GM19438 (cell line): Measurements from ENCODE around the gene DACT1.

Experiments
- ATAC-seq: cut with Tn5 transposase; IDR thresholded peaks from one replicate; pipeline ENCODE4 v1.9.1; 2021; ENCODE audit warnings: low read depth; ENCODE audit not compliant: unreplicated experiment

DACT1 gene

DNA sequence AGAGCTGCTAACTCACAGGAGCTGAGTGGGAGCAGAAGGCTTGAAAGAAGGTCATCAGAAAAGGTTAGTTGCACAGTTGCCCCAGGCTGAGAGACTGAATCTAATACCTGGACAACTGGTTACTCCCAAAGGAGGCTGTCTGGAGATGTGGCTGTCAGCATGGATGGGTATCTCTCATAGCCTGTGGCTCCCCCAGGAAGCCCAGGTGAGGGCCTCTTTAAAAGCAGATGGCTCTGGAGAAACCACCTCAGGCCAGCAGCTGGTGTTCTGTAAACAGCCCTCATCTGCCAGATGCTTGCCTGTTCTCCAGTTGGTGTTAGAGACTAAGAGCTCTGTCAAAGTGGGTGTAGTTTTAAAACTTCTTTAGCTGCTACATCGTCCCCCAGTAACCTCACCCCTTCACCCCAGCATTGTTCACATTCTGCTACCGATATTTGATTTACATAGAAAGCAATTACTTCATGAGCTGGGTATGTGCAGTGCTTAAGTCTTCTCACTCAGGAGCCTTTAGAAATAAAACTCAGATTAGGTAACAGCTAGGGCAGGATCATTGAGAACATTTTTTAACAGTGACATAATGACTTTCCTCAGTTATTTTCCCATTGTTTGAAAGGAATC lies 25.8 kb downstream of the DACT1 start:
- ATAC-seq = no peak

DNA sequence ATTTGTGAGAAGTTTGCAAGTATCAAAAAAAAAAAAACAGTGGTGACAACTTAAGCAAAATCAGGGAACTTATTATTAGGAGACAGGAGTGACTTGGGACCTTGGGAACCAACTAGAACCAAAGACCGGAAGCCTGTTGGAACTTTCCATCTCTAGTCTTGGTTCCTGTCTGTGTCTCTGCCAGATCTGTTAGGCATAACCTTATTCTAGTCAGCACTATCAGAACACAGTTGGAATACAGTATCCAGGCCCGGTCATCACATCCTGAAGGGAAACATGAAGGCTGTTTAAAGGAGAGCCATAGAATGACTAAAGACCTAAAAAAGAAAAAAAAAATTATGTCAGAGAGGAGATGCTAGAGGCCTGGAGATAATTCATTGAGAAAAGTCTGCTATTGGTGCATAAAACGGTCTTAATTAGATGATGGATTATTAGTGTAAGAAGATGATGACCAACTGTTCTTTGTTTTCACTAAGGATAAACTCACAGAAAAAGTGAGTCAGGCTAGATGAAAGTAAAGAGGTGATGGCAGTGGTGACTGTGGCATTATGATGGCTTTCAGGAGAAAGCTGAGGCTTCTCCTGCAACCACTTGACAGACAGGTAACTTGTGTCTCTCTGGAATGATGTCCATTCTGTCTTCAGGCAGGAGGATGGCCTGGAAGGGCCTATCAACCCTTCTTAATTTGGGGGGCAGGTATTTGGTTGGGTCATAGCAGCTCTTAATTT lies 28.2 kb downstream of the DACT1 start:
- no peak for ATAC-seq

DNA sequence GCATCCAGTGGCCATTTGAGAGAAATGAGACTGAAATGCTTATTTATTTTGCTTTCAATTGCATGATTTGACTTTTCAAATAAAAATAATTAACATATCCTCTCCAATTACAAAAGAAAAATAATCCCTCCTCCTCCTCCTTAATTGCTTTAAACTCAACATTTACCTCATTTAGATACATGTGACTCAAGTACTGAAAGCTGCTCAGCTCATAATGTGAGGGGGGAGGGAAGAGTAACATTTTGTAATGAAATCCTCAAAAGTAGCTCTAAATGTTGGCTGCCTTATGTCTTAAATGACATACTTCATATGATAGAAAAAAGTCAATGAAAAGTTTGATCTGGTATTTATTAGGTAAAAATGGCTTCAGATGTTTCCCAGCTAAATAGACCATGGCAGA lies 29.0 kb downstream of the DACT1 start:
- ATAC-seq = no peak

DNA sequence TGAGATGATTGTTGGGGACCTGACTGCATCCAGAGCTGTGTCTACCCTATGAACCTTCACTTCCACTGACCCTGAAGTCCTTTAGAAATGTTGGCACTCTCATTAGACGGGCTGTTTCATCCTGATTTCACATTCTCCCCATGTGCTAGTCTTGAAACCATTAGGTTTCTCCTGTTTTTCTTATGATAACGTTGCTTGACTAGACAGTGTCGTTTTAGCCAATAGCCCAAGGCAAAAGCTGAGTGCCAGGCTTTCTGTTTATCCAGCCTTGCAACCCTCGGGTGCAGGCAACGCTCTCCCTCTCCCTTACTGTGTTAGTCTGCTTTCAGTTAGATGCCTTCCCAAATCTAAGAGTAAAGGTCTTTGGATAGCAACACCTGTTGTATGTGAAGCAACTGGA lies 30.1 kb downstream of the DACT1 start:
- no peak for ATAC-seq

DNA sequence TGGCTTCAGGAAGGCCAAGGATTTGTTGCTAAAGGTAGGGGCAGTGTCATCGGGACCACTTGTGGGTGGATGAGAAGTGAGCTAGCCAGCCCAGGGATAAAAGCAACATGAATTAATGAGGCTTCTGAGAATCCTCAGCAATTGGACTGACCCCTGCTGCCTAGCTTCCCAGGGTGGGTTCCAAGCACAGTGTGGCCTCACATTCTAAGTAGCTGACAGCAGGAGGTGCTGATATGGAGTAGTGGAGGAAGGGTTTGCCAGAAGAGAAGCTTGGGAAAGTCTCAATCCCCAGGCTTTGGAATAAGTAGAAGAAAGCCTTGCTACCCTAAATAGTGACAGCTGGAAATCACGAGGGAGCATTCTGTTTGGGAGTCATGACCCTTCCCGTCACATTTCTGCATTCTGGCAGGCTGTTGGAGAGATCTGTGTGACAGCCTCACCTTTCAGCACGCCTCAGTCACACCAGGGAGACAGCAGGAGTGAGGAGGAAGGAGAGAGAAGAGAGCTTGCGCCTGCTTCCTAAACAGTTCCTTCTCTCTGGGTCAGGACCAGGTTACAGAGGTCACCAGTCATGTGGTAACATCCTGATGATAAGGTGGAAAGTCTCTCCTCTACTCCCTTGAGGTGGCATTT lies 31.2 kb downstream of the DACT1 start:
- ATAC-seq = no peak

- no peak for ATAC-seq
These were observed 31.9 kb downstream of the DACT1 start for GRCh38 chr14:58669556-58670200.

DNA sequence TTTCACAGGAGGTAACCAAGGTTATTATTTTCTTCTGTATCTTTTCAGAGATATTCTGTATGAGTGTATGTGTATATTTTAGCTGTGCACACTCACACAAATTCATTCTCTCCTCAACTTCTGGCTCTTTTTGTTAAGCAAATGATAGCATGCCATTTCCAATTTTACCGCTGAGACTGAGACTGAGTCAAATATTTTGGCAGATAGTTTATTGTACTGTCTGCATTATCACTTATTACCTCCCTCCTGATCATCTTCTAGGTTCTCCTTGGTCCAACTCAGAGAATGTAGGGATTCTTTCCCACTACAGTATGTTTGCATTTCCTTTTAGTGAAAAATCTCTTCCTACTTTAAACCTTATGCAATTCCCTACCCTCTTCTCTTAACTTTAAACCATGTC lies 33.3 kb downstream of the DACT1 start:
- no peak for ATAC-seq

DNA sequence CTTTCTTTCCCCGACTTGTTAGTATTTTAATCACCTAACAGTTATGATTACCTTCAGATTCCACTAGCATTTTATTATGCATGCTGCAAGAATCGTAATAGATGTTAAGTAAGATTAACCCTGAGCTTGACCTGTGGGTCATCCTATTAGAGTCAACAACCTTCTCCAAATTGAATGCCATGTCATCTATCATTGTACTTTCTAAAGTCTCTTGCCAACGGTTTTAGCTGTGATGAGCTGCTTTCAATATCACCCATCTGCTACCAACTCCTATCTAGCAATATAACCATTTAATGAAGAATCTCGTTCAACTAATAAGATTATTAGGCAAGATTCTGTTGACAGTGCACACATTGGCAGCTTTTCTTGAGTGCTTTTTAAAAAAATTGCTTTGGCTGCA lies 33.7 kb downstream of the DACT1 start:
- ATAC-seq = no peak

- no peak for ATAC-seq
These were observed 36.0 kb downstream of the DACT1 start for GRCh38 chr14:58673722-58674121.

DNA sequence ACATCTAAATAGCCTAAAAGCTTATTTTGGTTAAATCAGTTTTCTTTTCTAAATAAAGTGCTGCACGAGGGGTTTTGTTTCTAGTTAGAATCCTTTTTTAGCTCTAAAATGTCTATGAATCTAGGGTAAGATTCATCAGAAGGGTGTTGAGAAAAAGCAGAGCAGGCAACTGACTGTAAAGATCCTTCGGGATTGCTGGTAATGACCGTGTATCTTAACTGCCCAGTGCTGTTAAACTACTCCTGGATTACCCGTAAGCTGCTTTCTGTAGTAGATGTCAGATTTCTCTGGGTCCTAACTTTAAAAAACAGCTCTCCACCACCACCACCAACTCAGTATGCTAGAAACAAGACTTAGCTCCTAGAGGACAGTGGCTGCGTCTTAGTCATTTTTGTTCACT lies 39.2 kb downstream of the DACT1 start:
- no peak for ATAC-seq

GRCh38 chr14:58677517-58677916 lies 39.8 kb downstream of the DACT1 start:
- no peak for ATAC-seq

DNA sequence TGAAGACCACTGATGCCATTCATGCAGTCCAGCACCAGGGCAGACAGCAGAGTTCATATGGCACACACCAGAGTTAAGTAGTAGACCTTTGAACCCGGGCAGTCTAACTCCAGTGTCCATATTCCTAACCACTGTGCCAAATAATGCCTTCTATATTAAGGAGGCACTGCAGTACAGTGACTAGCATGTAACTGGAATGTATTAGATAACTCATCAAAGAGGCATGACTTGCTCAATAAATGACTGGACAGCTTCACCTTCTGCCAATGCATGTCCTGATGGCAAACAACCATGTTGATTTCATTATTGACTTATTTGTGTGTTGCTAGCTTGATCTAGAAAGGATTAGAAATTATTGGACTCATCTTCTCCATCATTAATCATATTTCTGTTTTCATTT lies 40.2 kb downstream of the DACT1 start:
- no peak for ATAC-seq

DNA sequence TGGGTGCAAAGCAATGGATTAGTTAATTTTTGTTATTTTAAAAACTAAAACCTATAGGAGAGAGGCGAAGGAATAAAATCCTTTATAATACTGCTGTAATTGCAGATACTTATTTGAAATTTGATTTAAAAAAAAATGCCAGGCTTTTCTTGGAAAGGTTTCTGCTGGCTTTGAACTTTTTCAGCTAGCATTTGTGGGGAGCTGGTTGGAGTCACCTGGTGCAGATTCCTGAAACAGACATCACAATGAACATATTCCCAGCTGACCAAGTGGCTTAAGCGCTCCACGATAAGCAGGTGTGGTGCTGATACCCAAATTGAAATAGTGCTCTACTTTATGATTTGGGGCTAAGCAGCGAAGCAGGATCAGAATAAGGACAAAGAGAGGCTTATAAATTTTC lies 42.9 kb downstream of the DACT1 start:
- ATAC-seq = no peak

- no peak for ATAC-seq
These were observed 49.6 kb downstream of the DACT1 start for GRCh38 chr14:58687232-58687795.

DNA sequence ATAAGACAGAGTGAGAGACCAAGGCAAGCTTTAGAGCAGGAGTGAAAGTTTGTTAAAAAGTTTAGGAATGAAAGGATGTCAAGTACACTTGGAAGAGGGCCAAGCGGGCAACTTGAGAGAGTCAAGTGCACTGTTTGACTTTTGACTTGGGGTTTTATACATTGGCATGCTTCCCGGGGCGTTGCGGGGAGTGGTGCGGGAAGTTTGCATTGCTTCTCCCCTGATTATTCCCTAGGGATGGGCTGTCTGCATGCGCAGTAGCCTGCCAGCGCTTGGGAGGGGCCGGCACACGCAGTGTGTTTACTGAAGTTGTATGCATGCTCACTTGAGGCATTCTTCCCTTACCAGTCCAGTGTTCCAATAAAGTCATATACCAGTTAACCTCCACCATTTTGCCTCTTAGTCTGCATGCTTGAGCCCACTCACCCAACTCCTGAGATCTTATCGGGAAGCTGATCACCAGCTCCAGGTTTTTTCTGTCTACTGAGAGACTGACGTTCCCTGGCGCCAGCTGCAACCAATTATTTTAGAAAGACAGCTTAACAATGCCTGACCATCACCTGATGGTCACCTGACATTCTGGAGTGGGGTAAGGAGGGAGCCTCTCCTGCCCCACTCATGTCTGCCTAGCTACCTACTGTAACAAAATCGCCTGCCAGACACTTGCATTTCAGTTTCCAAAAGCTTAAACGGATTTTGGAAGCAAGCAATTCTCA lies 53.2 kb downstream of the DACT1 start:
- no peak for ATAC-seq

DNA sequence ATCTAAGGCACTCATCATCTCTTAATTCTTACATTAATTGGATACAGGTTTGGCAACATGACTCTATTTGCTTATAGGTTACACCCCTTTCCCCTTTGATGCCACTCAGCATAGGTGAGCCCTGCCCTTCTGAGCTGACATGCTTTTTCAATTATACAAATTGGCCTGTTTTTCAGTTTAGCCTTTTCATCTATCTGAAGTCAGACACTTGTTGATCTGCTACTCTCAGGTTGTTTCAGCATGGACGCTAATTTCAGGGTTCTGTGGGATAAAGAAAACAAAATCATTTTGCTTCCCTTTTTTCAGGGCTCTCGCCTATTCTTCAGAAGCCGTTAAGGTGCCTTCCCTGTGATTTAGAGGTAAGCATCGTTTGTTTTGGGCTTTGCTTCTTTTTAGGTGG lies 55.3 kb downstream of the DACT1 start:
- no peak for ATAC-seq

DNA sequence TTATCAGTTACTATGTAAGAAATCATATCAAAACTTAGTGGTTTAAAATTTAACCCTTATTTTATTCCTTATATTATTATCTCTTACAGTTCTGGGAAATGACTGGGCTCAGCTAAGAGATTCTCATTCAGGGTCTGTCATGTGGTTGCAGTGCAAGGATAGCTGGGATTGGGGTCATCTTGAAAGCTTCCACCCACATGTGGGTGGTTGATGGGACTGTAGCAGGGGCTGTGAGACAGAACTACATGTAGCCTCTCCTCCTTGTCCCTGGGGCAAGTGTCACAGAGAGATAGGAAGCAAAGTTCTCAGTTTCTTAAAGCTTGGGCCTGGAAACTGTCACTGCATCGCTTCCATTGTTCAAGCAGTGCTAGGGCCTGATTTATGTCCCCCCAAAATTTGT lies 57.8 kb downstream of the DACT1 start:
- no peak for ATAC-seq

GRCh38 chr14:58697266-58697929 lies 59.6 kb downstream of the DACT1 start:
- ATAC-seq = no peak
